NK-92 (cell line): ENCODE data around the gene GRAP.

Experiments used
- DNase-seq: peaks from one replicate; lab custom pipeline; 2025; ENCODE audit not compliant: unreplicated experiment; lab: John Stamatoyannopoulos, UW

The GRAP gene

DNA sequence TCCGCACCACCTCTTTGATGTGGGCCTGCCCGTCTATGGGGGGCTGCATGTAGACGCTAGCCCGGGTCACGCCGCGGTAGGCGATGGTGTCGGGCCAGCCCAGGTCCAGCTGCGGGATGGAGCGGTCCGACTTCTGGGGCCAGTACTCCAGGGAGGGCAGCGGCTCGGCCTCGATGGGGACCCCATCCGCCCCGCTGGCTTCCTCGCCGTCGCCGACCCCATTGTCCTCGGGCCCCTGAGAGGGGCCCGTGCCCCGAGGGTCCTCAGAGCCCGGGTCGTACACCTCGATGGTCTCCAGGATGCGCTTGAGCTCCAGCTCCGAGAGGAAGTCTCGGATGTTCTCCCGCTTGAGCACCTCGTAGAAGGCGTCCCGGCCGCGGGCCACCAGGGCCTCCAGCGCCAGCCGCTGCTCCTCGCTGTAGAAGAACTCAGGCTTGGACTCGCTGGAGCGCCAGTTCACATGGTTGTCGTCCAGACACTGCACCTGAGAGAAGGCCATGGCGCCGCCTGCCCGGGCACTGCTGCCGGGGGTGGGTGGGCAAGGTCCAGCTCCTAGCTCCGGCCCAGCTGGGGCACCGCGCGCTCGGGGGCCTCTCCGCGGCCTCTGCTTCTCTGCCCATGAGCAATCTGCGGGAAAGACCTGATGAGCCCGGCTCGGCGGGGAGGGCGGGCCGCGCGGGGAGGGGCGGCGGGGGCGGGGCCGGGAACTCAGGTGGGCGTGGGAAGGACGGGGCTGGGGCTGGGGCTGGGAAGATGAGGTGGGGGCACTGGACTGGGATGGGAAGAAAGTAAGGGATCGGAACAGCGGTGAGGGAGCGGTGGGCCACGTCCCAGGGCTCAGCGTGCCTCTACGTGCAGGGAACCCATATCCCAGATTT, 43.0 kb downstream of the GRAP start:
- DNase-seq, result no peak

- no peak for DNase-seq
Observed at GRCh38 chr17:19002805-19003542, 43.8 kb downstream of the GRAP start.

- no peak for DNase-seq
Observed at GRCh38 chr17:19001907-19002590, 44.7 kb downstream of the GRAP start.

GRCh38 chr17:19000531-19001325, 46.0 kb downstream of the GRAP start:
- no peak for DNase-seq

GRCh38 chr17:18999911-19000310, 46.8 kb downstream of the GRAP start:
- DNase-seq, result no peak

DNA sequence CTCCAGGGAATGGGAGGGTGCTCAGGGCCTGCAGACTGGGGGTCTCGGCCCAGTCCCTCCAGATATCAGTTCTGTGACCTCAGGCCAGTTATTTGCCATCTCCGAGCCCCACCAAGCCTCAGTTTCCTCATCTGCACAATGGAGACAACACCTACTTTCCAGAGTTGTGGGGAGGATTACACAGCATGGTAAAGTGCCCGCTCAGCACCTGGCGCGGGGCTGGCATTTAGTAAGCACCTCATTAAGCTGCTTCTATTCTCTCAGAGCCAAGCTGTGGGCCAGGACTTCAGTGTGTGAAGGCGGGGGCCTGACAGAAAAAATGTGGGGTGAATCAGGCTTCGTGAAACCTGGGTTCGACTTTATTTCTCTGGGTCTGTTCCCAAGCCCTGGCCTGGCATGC, 47.4 kb downstream of the GRAP start:
- no peak for DNase-seq

GRCh38 chr17:18997650-18998196, 49.0 kb downstream of the GRAP start:
- DNase-seq, result no peak

GRCh38 chr17:18996458-18996857, 50.3 kb downstream of the GRAP start:
- no peak for DNase-seq

DNA sequence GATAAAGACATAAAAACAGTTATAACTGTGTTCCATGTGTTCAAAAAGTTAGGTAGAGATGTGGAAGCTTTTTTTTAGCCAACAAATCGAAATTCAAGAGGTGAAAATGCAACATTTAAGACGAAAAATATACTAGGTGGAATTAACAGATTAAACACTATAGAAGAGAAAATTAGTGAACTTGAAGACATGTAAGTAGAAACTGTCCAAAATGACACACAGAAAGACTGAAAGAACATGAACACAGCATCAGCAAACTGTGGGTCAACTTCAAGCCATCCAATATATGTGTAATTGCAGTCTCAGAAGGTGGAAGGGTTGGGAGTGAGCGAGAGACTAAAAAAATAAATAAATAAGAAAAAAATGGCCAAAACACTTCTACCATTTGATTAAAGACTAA, 51.5 kb downstream of the GRAP start:
- DNase-seq, result no peak

DNA sequence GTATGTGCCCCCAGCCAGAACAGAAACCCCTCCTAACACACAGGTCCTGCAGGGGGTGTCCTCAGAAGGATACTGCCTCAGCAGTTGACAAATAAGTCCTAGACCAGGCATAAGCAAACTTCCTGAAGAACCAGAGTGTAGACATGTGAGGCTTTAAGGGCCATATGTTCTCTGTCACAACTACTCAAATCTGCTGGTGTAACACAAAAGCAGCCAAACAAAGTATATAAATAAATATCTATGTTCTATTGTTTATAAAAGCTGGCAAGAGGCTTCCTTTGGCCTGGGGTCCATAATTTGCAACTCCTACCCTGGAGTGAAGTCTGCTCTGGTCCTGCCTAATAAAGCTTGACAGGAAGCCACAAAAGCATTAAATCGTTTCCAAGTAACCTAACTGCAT, 52.1 kb downstream of the GRAP start:
- no peak for DNase-seq

DNA sequence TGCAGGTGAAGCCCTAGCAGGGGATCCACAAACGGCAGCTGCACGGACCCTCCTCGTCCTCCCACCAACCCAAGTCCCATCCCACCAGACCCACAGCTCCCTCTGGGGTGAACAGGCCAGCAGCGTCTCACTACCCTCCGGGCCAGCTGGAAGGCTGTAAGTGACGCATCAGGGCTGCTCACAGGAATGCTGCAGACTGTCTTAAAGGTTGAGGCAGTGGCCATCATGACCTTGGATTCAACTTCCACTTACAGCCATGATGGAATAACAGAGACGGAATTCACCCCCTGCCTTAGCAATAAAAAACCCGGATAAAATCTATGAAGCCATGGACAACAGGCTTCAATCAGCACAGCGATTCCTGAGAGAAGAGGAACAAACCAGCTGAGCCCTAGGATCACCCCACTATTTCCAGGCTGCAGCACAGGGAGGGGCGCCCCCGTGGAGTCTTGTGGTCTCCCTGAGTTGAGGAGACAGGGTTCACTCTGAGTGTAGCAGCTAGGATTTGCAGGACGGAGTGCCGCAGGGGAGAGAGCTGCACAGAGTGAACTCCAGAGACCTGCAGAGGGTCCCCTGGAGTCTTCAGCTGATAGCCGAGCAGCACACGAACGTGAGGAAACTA, 52.7 kb downstream of the GRAP start:
- DNase-seq, result no peak

DNA sequence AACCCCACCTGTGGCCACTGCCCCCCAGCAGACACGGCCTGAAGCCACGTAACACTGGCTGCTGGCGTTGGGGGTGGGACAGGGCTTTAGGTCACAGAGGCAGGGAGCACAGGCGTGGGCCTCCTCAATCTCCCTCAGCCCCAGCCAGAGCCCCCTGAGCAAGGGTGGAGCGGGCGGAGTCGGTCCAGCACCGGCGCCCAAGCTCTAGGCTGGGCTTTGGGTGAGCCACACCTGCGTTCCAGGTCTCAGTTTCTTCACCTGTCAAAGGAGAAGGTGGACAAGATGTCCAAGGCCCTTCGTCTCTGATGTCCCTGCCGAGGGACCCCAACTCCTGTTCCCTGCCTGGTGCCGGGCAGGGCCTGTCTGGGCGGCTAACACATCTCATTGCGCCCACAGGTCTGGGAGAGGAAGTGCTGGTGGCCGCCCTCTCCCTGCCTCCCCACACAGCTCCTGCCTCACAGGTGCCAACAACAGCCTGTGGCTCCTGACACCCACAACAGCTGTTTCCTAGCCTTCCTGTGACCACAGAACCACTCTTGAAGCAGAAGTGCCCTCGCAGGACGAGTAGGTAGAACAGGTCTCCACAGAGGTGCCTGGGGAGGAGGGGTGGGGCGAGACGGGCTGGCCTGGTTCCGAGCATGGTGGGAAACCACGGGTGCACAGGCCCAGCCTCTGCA, 54.2 kb downstream of the GRAP start:
- DNase-seq, result no peak

DNA sequence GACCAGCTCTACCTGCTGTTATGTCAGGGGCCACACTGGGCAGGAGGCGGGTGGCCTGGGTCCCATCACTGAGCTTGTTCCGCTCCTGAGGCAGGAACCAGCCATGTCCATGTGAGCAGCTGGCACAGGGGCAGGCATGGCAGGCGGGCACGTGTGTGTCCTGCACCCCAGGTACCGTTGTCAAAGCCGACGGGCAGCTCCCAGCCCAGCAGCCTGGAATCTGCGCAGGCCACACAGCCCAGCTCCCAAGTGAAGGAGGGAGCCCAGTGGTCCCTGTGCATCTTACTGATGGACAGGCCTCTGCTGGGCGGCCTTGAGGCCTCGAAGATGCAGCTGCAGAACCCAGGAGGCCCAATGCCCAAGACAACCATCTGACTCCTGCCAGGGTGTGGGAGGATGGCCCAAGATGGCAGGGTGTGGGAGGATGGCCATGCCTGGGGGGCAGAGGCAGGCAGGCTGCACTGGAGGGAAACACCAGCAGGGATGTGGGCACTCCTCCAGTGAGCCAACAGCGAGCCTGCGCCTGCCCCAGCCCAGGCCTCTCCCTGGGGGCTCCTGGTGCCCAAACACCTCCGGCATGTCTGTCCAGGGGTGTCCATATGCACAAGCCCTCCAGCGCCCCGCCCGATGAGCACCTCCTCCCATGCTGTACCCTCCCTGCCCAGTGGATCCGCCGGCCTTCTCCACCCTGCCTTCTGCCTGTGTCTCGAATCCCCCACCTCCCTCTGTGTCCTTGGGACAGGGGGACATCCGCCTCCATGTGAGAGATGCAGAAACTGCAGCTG, 55.0 kb downstream of the GRAP start:
- no peak for DNase-seq

DNA sequence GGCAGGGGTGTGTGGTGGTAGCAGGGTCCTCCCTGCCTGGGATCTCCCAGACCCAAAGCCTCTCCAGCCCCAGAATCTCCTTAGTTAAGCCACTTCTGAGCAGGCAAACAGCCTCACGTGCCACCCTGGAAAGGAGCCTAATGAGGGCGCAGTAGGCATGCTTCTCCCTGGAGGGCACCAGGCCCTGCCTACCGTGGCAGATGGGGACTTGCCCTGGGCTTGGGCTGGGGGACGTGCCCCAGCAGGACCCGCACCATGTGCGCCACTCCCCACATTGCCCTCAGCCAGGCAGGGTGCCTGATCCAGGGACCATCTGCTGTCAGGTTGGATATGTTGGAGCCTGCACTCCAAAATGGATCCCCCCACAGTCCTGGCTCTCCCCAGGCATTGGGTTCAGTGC, 56.4 kb downstream of the GRAP start:
- DNase-seq, result no peak

GRCh38 chr17:18988546-18989173, 58.1 kb downstream of the GRAP start:
- DNase-seq, result no peak

DNA sequence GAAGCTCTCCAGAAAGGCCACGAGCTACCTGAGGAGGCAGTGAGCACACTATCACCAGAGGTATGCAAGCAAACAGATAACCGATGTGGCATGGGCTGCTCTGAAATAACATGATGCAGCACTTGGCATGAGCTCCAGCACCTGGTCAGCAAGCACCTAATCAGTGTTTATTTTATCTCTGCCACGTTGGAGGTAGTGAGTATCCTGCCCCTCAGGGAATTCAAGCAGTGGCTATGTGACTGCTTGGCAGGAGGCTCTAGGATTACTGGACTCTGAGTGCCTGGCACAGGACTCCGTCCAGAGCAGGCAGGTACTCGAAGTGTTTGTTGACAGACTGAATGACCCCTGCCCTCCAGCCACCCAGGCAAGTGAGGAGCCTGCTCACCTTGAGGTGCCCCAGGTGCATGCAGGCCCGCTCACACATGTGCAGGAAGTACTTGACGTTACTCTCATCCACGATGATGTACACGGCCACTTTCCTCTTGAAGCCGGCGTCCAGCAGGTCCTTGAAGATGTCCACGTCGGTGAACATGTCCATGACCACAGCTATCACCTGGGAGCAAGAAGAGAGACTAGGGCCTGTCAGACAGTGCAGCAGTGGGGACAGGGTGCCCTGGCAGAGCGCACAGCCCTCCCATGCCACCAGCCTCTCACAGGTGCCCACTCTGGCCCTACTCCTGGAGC, 58.8 kb downstream of the GRAP start:
- DNase-seq, result no peak

- DNase-seq, result no peak
Observed at GRCh38 chr17:18987230-18987610, 59.5 kb downstream of the GRAP start.
